GM23248 (cell line): Measurements from ENCODE around the gene MTG2.

Source experiments
- EZH2 ChIP-seq: fragments of 200-600 bp; sonication (generic); IDR thresholded peaks from 2 replicates; pipeline ENCODE4 v1.6.1; 2018; ENCODE audit warnings: antibody characterized with exemption, mild to moderate bottlenecking; ENCODE audit not compliant: insufficient read depth, poor library complexity, severe bottlenecking
- EZH2phosphoT487 ChIP-seq: fragments of 200-600 bp; sonication (generic); IDR thresholded peaks from 2 replicates; pipeline ENCODE4 v1.6.1; 2018; ENCODE audit warnings: antibody characterized with exemption, moderate library complexity, mild to moderate bottlenecking, low read depth; ENCODE audit not compliant: insufficient read depth

DNA sequence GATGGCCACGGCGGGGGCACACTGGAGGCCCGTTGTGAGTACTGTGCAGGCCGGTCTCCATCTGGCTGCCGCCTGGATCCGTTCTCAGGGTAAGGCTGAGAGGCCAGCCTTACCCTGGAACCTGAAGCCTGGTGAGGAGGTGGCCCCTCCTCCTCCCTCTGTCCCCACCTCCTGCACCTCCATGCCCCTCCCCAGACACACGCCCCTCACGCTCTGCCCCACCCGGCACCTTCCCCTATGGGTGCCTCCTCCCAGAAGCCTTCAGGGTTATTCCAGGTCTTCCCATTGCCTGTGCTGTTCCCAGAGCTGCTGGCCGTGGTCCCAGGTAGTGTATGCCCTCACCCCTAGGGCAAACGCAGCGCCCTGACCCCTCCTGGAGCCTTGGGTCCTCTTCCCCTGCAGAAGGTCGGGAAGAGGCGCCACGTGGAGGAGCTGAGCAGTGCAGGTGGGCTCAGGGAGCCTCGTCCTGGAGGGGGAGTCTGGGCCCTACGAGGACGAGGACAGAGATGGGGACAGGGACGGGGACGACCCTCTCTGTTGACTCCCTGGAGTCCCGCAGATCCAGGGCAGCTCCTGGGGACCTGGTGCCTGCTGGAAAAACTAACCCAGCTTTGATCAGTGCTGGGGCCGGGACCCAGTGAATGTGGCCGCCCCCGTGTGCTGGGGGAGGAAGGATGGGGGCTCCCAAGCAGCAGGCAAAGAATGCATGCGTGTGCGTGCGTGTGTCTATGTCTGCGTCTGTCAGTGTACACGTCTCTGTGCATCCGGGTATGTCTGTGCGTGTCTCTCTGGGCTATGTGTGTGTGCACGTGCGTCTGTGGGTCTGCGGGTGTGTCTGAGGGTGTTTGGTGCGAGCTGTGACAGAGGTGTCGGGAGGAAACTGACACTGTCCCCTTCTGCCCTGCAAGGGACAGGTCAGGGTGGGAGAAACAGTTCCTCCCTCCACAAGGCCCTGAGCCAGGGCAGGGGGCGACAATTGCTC lies 45.4 kb downstream of the MTG2 start:
- TF ChIP-seq EZH2phosphoT487 (no peak), EZH2 (no peak)
